ES-I3 (cell line): ENCODE data around the gene STPG3.

Experiments used
- H3K36me3 ChIP-seq: 2 replicates; pipeline ENCODE4 v1.6.1; 2013; ENCODE audit warnings: mild to moderate bottlenecking, low read length, control low read depth, moderate library complexity; ENCODE audit not compliant: insufficient read depth
- H3K4me1 ChIP-seq: 2 replicates; pipeline ENCODE4 v1.6.1; 2013; ENCODE audit warnings: mild to moderate bottlenecking, control low read depth, low read length; ENCODE audit not compliant: insufficient read depth
- H3K9ac ChIP-seq: 2 replicates; pipeline ENCODE4 v1.6.1; 2013; ENCODE audit warnings: low read depth, mild to moderate bottlenecking, low read length, moderate library complexity
- H3K9me3 ChIP-seq: 2 replicates; pipeline ENCODE4 v1.6.1; 2013; ENCODE audit warnings: mild to moderate bottlenecking, low read length, moderate library complexity; ENCODE audit not compliant: control insufficient read depth, insufficient read depth

STPG3 gene

DNA sequence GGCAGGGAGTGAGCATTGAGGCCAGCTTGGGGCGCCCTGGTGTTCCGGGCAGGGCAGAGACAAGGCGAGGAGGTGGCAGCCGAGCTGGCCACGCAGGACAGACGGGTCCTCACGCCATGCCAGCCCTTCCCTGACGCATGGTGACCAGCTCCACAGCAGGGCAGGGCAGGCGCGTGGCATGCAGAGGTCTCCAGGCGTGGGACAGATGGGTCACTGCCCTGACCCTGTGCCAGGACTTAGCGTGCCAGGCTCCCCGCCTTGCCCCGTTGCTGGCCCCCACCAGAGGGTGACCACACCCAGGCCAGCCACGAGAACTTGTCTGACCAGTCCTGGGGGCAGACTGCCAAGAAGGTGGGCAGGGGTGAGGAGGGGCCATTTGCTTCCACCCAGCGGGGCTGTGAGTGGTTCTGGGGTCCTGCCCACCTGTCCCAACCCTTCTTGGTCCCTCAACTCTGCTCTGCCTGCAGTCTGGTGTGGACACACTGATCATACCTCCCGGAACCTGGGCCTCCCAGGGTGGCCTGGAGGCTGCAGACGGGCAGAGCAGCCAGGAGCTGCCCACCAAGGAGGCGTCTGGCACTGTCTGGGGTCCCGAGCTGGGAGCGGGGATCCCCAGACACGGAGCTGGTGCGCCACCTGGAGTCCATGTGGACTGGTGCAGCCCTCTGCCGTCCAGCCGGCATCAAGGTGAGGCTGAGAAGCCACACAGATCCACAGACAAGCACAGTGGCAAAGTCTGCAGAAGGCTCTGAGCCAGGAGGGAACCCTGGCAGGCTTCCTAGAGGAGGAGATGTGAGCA, 23.8 kb upstream of the STPG3 start, which contains the start of gene RNF224:
Gene RNF224 (plus strand): TSS at position 449 of the 799 bp plus-strand sequence. CDS start 834 bp downstream, outside the sequence.
- Histone ChIP-seq H3K36me3 (no peaks in the 10 kb centered on the region), H3K9ac (no peak within 1 kb of the TSS), H3K4me1 (no peaks in the 10 kb centered on the region), H3K9me3 (no peaks in the 10 kb centered on the region)

DNA sequence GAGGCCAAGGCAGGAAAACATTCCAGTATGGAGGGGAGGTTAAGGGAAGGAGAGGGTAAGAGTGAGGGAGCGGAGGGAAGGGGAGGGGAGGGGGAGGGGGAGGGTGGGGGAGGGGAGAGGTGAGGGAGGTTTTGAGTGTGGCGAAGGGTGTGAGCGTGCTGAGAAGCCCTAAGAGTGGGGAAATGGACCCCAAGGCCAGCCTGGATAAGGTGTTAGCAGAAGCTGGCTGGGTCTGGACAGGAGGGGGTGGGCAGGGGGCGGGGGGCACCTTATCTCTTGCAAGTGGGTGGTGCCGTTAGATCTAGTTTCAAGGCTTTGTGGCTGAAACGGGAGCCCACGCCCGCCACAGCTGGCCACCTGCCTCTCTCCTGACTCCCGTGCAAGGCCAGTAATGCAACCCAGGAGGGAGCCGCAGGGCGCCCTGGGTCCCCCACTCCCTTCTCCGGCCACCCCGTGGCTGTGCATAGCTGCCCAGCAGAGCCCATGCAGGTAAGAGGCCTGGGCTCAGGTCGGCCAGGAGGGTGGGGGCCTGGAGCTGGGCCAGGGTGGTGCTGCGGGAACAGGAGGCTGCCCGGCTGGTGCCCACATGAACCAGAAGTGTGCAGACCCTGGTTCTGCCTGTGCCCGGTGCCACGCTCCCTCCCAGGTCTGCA, 23.1 kb upstream of the STPG3 start:
- no peaks in the 10 kb centered on the region for H3K36me3 ChIP-seq
- no peaks in the 10 kb centered on the region for H3K9me3 ChIP-seq
- H3K9ac ChIP-seq: no peak overlapping the region
- H3K4me1 ChIP-seq: no peaks in the 10 kb centered on the region

DNA sequence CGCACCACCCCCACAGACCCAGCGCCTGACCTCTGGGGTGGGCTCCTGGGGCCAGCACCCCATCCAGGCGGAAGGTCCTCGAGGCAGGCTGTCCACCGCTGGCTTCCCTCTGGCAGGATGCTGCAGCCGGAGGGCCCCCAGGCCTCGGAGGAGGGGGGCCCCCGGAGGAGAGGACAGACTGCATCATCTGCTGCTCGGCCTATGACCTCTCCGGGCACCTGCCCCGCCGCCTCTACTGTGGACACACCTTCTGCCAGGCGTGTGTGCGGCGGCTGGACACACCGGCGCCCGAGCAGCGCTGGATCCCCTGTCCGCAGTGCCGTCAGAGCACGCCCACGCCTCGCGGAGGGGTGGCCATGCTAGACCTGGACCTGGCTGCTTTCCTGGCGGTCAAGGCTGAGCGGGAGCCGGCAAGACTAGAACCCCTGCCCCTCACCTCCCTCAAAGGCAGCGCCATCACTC, 22.5 kb upstream of the STPG3 start:
- H3K4me1 ChIP-seq: no peaks in the 10 kb centered on the region
- H3K36me3 ChIP-seq: no peaks in the 10 kb centered on the region
- no peaks in the 10 kb centered on the region for H3K9me3 ChIP-seq
- no peak overlapping the region for H3K9ac ChIP-seq

DNA sequence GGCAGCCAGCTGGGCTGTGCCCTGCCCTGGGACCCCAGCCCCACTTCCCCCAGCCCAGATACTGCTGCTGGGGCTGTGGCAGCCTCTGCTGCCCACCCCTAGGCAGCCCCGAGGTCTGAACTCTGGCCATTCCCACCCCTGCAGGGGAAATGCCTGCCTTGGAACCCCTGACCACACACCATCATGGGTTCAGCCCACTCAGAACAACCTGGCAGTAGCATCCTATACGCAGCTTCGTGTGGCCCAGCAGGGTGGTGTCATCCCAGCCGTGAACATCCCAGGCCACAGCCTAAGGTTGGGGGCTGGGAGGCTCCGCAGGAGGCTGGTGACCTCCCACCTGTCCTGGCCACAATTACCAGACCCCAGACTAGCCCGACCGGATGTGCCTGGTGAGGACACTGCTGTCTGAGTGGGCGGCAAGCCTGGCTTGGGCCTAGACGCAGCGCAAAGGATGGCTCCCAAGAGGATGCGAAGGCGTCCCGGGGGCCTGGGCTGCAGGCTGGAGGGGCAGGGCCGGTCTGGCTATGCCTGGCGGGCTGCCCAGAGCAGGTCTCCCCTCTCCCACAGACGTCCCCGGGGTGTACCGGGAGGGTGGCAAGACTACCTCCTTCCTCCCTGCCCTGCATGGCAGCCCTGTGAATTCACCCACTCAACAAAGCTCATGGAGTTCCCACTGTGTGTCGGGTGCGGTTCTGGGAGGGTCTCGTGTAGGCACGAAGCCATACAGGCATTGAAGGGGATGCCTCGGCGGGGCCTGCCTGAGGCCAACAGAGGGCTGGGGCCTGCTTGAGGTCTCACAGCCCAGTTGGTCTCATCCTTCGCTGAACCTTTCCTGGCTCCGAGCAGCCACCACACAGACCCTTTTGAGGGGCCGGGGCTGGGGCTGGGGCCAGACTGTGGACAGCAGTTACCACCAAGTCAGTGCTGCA, 21.9 kb upstream of the STPG3 start:
- H3K4me1 ChIP-seq: no peaks in the 10 kb centered on the region
- H3K9ac ChIP-seq: no peak overlapping the region
- no peaks in the 10 kb centered on the region for H3K9me3 ChIP-seq
- H3K36me3 ChIP-seq: no peaks in the 10 kb centered on the region

DNA sequence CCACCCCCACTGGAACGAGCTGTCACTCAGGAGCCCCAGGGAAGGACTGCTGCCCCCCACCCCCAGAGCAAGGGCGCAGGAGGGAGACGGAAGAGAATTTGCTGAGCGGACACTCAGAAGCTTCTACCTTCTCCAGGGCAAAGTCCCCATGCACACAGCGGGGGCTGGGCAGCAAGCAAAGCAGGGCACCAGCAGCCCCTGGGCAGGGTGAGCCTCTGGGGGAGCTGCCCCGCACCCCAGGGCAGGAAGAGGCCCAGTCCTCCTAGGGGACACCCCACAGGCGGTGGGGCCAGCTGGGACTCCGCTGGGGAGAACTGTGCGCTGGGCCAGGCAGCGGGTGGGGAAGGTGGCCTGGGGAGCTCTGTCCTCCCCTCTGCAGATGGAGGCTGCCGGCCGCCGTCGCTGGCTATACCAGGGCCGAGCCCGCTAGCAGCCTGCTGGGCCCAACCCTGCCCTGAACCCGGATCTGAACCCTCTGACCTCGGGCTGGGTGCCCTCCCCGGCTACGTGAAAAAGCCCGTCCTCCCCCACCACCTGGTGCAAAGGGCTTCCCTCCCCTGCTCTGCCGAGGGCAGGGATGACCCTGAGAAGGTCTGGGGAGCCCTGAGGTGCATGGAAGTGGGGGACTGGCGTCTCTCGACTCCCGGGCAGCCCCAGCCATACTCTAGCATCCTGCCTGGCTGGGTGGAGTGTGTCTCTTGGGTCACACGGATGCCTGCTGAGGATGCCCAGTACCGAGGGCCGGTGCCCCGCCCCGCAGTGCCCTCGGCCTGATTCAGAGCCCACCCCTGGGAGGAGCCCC, 21.0 kb upstream of the STPG3 start:
- no peaks in the 10 kb centered on the region for H3K4me1 ChIP-seq
- H3K9ac ChIP-seq: no peak overlapping the region
- H3K9me3 ChIP-seq: no peaks in the 10 kb centered on the region
- no peaks in the 10 kb centered on the region for H3K36me3 ChIP-seq

DNA sequence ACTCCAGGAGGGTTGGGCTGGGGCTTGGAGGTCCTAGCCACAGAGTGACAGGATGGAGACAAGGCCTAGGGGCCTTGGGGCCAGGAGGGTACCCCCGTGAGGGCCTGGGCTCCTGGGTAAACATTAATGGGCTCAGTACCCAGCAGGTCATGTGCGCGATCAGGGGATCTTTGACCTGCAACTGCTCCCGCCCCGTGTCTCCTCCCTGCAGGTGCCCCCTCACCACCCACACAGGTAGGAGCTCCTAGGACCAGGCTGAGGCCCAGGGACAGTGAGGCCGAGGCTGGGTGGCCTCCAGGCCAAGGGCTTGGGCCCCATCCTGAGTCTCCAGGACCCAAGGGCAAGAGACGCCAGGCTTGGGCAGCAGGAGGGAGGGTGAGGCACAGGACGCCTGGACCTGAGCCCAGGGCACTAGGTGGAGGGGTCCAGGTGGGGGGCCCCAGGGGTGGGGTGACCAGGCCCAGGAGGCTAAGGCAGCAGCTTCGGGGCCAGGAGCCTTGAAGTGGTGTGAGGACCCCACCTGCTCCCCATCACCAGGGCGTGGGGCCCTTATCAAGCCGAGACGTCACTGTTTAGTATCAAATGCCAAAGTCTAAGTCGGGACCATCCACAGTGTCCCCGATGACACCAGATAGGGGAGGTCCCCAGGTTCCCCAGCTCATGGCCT, 20.2 kb upstream of the STPG3 start, which contains the start of gene SLC34A3:
Gene SLC34A3 (plus strand): TSS at position 197 of the 667 bp plus-strand sequence. CDS start 802 bp downstream, outside the sequence.
- no peaks in the 10 kb centered on the region for H3K36me3 ChIP-seq
- no peaks in the 10 kb centered on the region; the same call in 1 of the 2 replicates for H3K4me1 ChIP-seq
- no peaks in the 10 kb centered on the region for H3K9me3 ChIP-seq
- no peak within 1 kb of the TSS for H3K9ac ChIP-seq

DNA sequence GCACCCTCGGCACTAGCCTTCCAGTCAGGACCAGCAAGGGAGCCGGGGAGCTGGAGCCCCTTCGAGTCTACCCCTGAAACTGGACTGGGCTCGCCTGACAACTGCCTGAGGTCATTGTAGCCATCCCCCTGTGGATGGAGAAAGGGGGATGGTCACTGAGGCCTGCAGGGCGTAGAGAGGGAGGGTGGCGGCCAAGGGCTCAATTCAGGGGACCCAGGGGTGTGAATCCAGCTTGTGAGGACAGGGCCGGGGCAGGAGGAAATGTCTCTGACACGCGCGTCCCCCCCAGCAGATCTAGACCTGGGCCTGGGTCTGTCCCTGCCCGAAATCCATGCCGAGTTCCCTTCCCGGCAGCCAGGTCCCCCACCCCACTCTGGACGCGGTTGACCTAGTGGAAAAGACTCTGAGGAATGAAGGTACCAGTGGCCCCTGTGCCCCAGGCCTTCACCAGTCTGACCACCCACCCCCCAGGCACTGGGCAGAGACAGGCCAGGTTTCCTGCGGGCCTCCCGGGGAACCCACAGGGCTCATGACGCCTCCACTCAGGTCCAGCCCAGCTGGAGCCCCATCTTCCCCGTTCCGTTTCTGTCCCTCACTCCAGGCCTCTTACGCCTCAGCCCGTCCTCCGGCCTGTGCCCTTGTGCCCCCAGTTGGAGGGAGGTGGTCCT, 19.6 kb upstream of the STPG3 start:
- Histone ChIP-seq H3K9me3 (no peaks in the 10 kb centered on the region), H3K36me3 (no peaks in the 10 kb centered on the region), H3K9ac (no peak overlapping the region), H3K4me1 (peaks cover 4% of the 10 kb centered on the region; the same call in 1 of the 2 replicates)

DNA sequence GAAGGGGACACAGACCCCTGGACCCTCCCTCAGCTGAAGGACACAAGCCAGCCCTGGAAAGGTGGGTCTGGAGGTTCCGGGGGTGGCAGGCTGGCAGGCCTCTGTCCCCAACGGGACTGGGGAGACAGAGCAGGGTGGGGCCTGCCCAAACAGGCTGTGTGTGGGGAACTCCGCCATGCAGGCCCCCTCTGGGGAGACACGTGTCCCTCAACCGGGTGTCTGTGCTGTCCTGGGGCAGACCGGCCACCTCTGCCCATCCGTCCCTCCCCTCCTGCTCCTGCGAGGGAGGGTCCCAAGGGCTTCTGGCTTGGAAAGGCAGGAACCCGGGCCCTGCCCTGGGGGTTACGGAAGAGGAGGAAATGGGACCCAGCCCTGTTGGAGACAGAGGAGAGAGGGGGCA, 19.0 kb upstream of the STPG3 start:
- no peaks in the 10 kb centered on the region for H3K9me3 ChIP-seq
- H3K36me3 ChIP-seq: no peaks in the 10 kb centered on the region
- no peak overlapping the region for H3K9ac ChIP-seq
- peaks cover 10% of the 10 kb centered on the region; the same call in 1 of the 2 replicates for H3K4me1 ChIP-seq

DNA sequence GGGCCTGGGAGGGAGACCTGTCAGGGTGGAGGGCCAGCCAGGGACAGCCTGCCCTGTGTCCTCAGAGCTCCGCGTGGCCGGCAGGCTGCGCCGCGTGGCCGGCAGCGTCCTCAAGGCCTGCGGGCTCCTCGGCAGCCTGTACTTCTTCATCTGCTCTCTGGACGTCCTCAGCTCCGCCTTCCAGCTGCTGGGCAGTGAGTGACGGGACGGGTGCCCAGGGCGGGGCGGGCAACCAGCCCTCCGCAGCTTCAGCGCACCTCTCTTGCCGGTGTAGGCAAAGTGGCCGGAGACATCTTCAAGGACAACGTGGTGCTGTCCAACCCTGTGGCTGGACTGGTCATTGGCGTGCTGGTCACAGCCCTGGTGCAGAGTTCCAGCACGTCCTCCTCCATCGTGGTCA, 18.6 kb upstream of the STPG3 start:
- H3K9ac ChIP-seq: no peak overlapping the region
- peaks cover 12% of the 10 kb centered on the region; the same call in 1 of the 2 replicates for H3K4me1 ChIP-seq
- no peaks in the 10 kb centered on the region for H3K36me3 ChIP-seq
- no peaks in the 10 kb centered on the region for H3K9me3 ChIP-seq

DNA sequence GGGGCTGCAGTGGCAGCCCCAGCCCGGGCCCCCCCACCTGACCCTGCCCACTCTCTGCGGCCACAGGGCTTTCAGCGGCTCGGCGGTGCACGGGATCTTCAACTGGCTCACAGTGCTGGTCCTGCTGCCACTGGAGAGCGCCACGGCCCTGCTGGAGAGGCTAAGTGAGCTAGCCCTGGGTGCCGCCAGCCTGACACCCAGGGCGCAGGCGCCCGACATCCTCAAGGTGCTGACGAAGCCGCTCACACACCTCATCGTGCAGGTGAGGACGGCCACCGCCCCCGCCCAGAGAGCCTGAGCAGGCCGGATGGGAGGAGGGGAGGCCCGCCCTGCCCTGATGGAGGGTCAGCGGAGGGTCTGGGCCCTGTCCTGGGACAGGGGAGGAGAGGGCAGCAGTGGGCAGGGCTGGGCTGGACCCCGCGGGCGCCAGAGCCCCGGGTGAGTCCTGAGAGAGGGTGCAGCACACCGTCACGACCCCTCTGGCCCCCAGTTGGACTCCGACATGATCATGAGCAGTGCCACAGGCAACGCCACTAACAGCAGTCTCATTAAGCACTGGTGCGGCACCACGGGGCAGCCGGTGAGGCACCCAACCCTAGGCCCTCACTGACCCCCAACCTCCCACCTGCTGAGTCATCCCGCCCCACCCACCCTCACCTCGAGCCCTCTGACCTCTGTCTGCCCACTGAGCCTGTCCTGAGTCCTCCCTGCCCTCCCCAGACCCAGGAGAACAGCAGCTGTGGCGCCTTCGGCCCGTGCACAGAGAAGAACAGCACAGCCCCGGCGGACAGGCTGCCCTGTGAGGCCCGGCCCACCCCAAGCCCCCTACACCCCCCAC, 17.7 kb upstream of the STPG3 start:
- Histone ChIP-seq H3K4me1 (peaks cover 12% of the 10 kb centered on the region; the same call in 1 of the 2 replicates), H3K9me3 (no peaks in the 10 kb centered on the region), H3K36me3 (no peaks in the 10 kb centered on the region), H3K9ac (no peak overlapping the region)

DNA sequence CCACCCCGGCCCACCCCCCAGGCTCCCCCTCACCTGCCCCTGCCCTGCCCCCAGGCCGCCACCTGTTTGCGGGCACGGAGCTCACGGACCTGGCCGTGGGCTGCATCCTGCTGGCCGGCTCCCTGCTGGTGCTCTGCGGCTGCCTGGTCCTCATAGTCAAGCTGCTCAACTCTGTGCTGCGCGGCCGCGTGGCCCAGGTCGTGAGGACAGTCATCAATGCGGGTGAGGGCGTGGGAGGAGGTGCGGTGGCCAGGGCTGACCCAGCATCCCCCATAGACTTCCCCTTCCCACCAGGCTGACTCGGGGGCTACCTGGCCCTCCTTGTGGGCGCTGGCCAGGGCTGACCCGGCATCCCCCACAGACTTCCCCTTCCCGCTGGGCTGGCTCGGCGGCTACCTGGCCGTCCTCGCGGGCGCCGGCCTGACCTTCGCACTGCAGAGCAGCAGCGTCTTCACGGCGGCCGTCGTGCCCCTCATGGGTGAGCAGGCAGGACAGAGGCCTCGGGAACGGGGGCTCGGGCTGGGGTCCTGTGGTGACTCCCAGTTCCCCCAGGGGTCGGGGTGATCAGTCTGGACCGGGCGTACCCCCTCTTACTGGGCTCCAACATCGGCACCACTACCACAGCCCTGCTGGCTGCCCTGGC, 16.9 kb upstream of the STPG3 start:
- H3K36me3 ChIP-seq: no peaks in the 10 kb centered on the region
- H3K4me1 ChIP-seq: peaks cover 12% of the 10 kb centered on the region; the same call in 1 of the 2 replicates
- no peak overlapping the region for H3K9ac ChIP-seq
- H3K9me3 ChIP-seq: no peaks in the 10 kb centered on the region
